Duodenal mucosa (tissue), 2 donors: ENCODE data around the gene NIP7.

ENCODE experiments used
- H3K27ac ChIP-seq: one replicate; pipeline ENCODE4 v1.7.0; 2013; ENCODE audit warnings: low read depth, low read length
- H3K27me3 ChIP-seq, 2 donors: one replicate each; pipeline ENCODE4 v1.7.0; 2013; ENCODE audit warnings: low read length in 2 of 2, control low read depth in 1 of 2; ENCODE audit not compliant: insufficient read depth in 2 of 2, control insufficient read depth in 1 of 2
- H3K36me3 ChIP-seq, 2 donors: one replicate each; pipeline ENCODE4 v1.7.0; 2013; ENCODE audit warnings: low read length in 2 of 2, control low read depth in 1 of 2; ENCODE audit not compliant: insufficient read depth in 2 of 2, control insufficient read depth in 1 of 2
- H3K4me1 ChIP-seq, 2 donors: one replicate each; pipeline ENCODE4 v1.7.0; 2013; ENCODE audit warnings: low read length in 2 of 2, control low read depth in 1 of 2; ENCODE audit not compliant: insufficient read depth in 2 of 2, control insufficient read depth in 1 of 2
- H3K4me3 ChIP-seq, 2 donors: one replicate each; pipeline ENCODE4 v1.7.0; 2013; ENCODE audit warnings: low read length in 2 of 2, low read depth in 1 of 2
- H3K9ac ChIP-seq, 2 donors: one replicate each; pipeline ENCODE4 v1.7.0; 2013; ENCODE audit warnings: low read length in 2 of 2, low read depth in 1 of 2
- H3K9me3 ChIP-seq, 2 donors: one replicate each; pipeline ENCODE4 v1.7.0; 2013; ENCODE audit warnings: low read length in 2 of 2, control low read depth in 1 of 2; ENCODE audit not compliant: control insufficient read depth in 1 of 2

NIP7 gene

DNA sequence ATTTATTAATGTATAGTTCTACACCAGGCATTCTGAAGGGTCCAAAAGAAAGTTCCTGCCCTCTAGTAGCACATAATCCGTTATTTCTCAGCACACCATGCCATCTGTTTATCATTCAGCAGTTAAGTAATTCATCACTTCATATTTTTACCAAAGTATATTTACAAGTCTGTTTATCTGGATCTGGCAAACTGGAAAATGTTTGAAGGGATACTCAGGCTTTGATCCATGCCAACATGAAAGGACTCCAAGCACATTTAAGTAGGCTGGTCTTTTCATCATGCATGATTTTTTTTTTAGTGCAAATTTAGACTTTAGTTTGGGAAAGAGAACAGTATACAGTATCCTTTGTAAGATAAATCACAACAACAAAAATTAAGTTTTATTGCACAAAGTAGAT is 32.5 kb upstream of the NIP7 start:
- Histone ChIP-seq H3K4me3 (no peak overlapping the region), H3K9me3 (no peaks in the 10 kb centered on the region), H3K9ac (no peak overlapping the region), H3K27ac (no peak overlapping the region), H3K36me3 (peaks cover 0 to 3% of the 10 kb centered on the region in 2 donors), H3K27me3 (no peaks in the 10 kb centered on the region), H3K4me1 (peaks cover 6% of the 10 kb centered on the region in 2 donors)

DNA sequence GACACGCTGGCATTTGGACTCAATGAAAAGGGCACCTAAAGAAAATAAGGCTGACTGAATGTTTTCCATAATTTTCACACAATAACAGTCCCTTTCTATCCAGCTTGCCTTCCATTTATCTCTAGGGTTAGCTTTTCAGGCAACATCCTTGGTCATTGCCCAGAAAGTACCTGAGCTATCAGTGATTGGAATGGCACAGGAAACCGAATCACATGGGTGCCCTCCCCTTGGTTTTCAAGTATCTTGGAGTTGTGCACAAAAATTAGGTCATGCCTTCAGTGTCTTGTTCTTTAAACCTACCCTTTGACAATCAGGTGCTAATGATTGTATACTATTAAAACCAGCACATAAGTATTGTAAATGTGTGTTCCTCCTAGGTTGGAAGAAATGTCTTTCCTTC is 31.7 kb upstream of the NIP7 start:
- H3K36me3 ChIP-seq: peaks cover 0 to 3% of the 10 kb centered on the region in 2 donors
- no peak overlapping the region for H3K9ac ChIP-seq

DNA sequence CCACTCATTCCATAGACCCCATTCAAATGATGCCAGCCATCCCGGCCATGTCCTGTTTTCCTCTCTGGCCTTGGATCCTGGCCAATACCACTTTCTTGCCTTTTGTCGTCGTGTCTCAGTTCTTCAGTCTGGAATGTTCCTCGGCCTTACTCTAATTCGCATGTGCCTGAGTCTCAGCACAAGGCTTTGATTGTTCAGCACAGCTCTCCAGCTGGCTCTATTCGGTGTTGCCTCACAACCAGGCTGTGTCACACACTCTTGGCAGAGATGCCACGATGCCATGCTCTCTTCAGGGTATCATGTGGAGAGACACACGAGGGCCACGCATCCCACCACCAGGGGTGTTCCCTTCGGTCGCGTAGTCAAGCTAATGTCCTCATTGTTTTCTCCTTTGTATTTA is 30.3 kb upstream of the NIP7 start:
- no peak overlapping the region for H3K9ac ChIP-seq
- H3K4me3 ChIP-seq: no peak overlapping the region
- H3K9me3 ChIP-seq: no peaks in the 10 kb centered on the region
- H3K27ac ChIP-seq: no peak overlapping the region
- H3K4me1 ChIP-seq: peaks cover 9% of the 10 kb centered on the region in 2 donors
- H3K27me3 ChIP-seq: no peaks in the 10 kb centered on the region
- peaks cover 2 to 6% of the 10 kb centered on the region in 2 donors for H3K36me3 ChIP-seq

More for the DNA sequence above, 31.7 kb upstream of the NIP7 start:
- Histone ChIP-seq H3K4me1 (peaks cover 9% of the 10 kb centered on the region in 2 donors), H3K9me3 (no peaks in the 10 kb centered on the region), H3K27ac (no peak overlapping the region), H3K27me3 (no peaks in the 10 kb centered on the region), H3K4me3 (no peak overlapping the region)

GRCh38 chr16:69310653-69311532 is 28.7 kb upstream of the NIP7 start, which contains the start of gene VPS4A:
TSS of gene VPS4A (plus strand) at chr16:69311350. CDS start at chr16:69311512, 162 bp downstream.
- Histone ChIP-seq H3K27ac (peak within 1 kb of the TSS; percentile 85), H3K9me3 (no peaks in the 10 kb centered on the region), H3K9ac (peak within 1 kb of the TSS; percentile 71 to 92), H3K4me1 (peaks cover 9% of the 10 kb centered on the region in 2 donors), H3K27me3 (no peaks in the 10 kb centered on the region), H3K36me3 (peaks cover 10 to 16% of the 10 kb centered on the region in 2 donors), H3K4me3 (peak within 1 kb of the TSS; percentile 78 to 89)

GRCh38 chr16:69311533-69312387 is 27.8 kb upstream of the NIP7 start:
- peak overlapping the region; percentile 71 to 92 for H3K9ac ChIP-seq
- H3K9me3 ChIP-seq: no peaks in the 10 kb centered on the region
- peaks cover 9% of the 10 kb centered on the region in 2 donors for H3K4me1 ChIP-seq
- peak overlapping the region; percentile 85 for H3K27ac ChIP-seq
- H3K36me3 ChIP-seq: peaks cover 19 to 25% of the 10 kb centered on the region in 2 donors
- H3K4me3 ChIP-seq: peak overlapping the region; percentile 78 to 89
- H3K27me3 ChIP-seq: no peaks in the 10 kb centered on the region

DNA sequence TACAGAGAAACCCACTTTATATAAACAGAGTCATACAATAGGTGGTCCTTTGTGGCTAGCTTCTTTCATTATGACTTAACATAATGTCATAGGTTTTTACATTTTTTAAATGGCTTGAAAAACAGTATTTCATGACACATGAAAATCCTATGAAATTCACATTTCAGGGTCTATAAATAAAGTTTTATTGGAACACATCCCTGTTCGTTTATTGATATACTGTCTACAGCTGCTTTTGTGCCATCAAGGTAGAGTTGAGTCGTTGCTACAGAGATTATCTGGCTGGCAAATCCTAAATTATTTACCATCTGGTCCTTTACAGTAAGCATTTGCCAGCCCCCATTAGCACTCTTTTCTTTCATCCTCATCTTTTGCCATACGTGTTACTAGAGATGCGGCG is 26.1 kb upstream of the NIP7 start:
- Histone ChIP-seq H3K4me1 (peaks cover 9% of the 10 kb centered on the region in 2 donors), H3K9ac (no peak overlapping the region), H3K9me3 (no peaks in the 10 kb centered on the region), H3K36me3 (peaks cover 25 to 36% of the 10 kb centered on the region in 2 donors), H3K27ac (no peak overlapping the region), H3K4me3 (no peak overlapping the region), H3K27me3 (no peaks in the 10 kb centered on the region)

DNA sequence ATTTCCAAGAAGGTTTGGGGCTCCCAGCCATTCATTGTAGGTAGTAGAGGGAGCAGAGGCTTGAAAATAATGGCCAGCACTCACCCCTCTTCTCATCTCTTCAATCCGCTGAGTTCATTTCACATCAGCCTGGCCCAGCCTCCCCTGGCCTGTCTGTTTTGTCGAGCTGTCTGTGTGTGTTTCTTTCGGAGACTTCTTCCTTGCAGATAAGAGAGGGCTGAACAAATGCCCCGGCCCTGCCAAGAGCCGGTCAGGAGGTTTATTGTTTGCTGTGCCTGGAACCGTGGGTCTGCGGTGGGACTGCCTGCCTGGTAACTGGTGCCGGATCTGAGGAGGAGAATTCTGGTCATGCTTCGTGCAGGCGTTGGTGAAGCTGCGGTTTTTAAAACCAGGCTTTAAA is 25.0 kb upstream of the NIP7 start:
- peaks cover 9% of the 10 kb centered on the region in 2 donors for H3K4me1 ChIP-seq
- no peak overlapping the region for H3K4me3 ChIP-seq
- H3K36me3 ChIP-seq: peaks cover 35 to 46% of the 10 kb centered on the region in 2 donors
- no peak overlapping the region for H3K9ac ChIP-seq
- no peak overlapping the region for H3K27ac ChIP-seq
- H3K9me3 ChIP-seq: no peaks in the 10 kb centered on the region
- no peaks in the 10 kb centered on the region for H3K27me3 ChIP-seq

DNA sequence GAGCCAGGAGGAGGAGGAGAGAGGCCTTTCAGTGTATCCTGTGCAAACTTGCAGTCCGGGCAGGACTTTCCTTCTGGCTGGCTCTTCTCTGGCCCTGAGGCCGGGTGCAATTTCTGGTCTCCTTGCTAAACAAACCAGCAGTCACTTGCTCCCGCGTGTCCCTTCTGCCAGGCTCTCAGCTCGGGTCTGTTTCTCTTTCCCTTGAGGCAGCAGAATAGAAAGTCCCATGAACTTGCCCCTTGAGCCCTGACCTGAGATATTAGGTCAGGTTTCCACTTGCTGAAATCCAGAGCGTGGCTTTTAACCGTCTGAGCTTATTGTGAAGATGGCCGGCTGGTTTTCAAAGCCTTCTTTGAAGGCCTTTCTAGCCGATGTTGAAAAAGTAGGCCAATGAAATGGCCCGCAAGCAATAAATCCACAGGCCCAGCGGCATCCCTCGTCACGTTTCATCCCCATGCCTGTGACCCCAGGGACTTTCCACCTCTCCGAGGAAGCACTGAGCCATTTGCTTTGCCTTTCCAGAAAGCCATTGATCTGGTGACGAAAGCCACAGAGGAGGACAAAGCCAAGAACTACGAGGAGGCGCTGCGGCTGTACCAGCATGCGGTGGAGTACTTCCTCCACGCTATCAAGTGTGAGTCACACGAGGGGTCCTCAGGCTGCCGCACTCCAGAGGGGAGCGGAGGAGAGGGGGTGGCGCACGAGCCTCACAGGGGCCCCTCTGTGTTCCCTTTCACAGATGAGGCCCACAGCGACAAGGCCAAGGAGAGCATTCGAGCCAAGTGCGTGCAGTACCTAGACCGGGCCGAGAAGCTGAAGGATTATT is 23.9 kb upstream of the NIP7 start:
- H3K27ac ChIP-seq: no peak overlapping the region
- peaks cover 45 to 58% of the 10 kb centered on the region in 2 donors for H3K36me3 ChIP-seq
- no peaks in the 10 kb centered on the region for H3K9me3 ChIP-seq
- H3K4me1 ChIP-seq: peaks cover 5 to 6% of the 10 kb centered on the region in 2 donors
- H3K27me3 ChIP-seq: no peaks in the 10 kb centered on the region
- no peak overlapping the region for H3K4me3 ChIP-seq
- no peak overlapping the region for H3K9ac ChIP-seq

- peaks cover 5 to 6% of the 10 kb centered on the region in 2 donors for H3K4me1 ChIP-seq
- H3K27ac ChIP-seq: no peak overlapping the region
- no peaks in the 10 kb centered on the region for H3K9me3 ChIP-seq
- H3K9ac ChIP-seq: no peak overlapping the region
- no peak overlapping the region for H3K4me3 ChIP-seq
- no peaks in the 10 kb centered on the region for H3K27me3 ChIP-seq
- peaks cover 53 to 67% of the 10 kb centered on the region in 2 donors for H3K36me3 ChIP-seq
These were observed 23.0 kb upstream of the NIP7 start for GRCh38 chr16:69316595-69317034.
